ENCODE data around the gene SFXN5.

DNA sequence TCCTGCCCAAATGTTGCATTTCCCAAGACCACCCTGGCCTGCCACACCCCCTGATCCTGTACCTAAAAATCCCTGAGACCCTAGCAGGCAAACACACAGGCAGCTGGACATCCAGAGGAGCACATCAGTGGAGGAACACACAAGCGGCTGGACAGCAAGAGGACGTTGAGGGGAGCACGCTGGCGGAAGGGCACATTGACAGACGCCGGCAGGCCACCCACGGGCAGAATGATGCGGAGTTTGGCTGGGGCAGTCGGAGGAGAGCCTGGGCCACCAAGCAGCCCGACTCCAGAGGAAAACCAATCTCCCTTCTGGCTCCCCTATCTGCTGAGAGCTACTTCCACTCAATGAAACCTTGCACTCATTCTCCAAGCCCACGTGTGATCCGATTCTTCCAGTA, 106.5 kb downstream of the SFXN5 start:
- TF ChIP-seq, protein P1, sequence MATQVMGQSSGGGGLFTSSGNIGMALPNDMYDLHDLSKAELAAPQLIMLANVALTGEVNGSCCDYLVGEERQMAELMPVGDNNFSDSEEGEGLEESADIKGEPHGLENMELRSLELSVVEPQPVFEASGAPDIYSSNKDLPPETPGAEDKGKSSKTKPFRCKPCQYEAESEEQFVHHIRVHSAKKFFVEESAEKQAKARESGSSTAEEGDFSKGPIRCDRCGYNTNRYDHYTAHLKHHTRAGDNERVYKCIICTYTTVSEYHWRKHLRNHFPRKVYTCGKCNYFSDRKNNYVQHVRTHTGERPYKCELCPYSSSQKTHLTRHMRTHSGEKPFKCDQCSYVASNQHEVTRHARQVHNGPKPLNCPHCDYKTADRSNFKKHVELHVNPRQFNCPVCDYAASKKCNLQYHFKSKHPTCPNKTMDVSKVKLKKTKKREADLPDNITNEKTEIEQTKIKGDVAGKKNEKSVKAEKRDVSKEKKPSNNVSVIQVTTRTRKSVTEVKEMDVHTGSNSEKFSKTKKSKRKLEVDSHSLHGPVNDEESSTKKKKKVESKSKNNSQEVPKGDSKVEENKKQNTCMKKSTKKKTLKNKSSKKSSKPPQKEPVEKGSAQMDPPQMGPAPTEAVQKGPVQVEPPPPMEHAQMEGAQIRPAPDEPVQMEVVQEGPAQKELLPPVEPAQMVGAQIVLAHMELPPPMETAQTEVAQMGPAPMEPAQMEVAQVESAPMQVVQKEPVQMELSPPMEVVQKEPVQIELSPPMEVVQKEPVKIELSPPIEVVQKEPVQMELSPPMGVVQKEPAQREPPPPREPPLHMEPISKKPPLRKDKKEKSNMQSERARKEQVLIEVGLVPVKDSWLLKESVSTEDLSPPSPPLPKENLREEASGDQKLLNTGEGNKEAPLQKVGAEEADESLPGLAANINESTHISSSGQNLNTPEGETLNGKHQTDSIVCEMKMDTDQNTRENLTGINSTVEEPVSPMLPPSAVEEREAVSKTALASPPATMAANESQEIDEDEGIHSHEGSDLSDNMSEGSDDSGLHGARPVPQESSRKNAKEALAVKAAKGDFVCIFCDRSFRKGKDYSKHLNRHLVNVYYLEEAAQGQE (IDR thresholded peaks at IDR 0.05; ENCODE audit: low read depth), result no peak
- TF ChIP-seq TAF1 (IDR thresholded peaks at IDR 0.05; ENCODE audit: low read depth) (no peak), FOXM1 (IDR thresholded peaks at IDR 0.05; ENCODE audit: borderline replicate concordance, low read depth) (no peak), EGR1 (IDR thresholded peaks at IDR 0.05) (no peak), CREB1 (IDR thresholded peaks at IDR 0.05; ENCODE audit: low read depth) (no peak), YY1 (IDR thresholded peaks at IDR 0.05; ENCODE audit: low read depth) (no peak)
- TF ChIP-seq, protein P2, sequence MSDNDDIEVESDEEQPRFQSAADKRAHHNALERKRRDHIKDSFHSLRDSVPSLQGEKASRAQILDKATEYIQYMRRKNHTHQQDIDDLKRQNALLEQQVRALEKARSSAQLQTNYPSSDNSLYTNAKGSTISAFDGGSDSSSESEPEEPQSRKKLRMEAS (IDR thresholded peaks at IDR 0.05), result no peak
- TF ChIP-seq, protein P3, sequence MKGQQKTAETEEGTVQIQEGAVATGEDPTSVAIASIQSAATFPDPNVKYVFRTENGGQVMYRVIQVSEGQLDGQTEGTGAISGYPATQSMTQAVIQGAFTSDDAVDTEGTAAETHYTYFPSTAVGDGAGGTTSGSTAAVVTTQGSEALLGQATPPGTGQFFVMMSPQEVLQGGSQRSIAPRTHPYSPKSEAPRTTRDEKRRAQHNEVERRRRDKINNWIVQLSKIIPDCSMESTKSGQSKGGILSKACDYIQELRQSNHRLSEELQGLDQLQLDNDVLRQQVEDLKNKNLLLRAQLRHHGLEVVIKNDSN (IDR thresholded peaks at IDR 0.05), result no peak
